A673 (cell line): ENCODE results near the gene SETD9. TPM values are rescaled to one million over a fixed set of nuclear protein-coding genes. Genes with fewer than 3 reads are reported as not detected.
A peak's percentile ranks its signal among the peaks of the same experiment; 100 is the strongest.

Experiments used
- BruUV-seq: library from RNA; stranded (reverse); fragments of 400-500 nt; replicated peaks from 2 replicates; lab custom pipeline; 2021; lab: Mats Ljungman, UMichigan
- CTCF ChIA-PET: fragments of 300-600 bp; sonication (Branson Sonifier 250); formaldehyde crosslinking; loops from one replicate; lab custom pipeline; 2022; ENCODE audit warnings: antibody characterized with exemption; lab: Charles Lee
- POLR2A ChIA-PET: fragments of 300-600 bp; sonication (Branson Sonifier 250); formaldehyde crosslinking; loops from one replicate; lab custom pipeline; 2022; ENCODE audit warnings: antibody characterized with exemption; ENCODE audit not compliant: low non-redundant PET; lab: Charles Lee
- DNase-seq: peaks from one replicate; pipeline ENCODE4 v3.0.0-alpha.2; 2015; ENCODE audit warnings: low spot score
- H3K27ac ChIP-seq: fragments of 200-600 bp; sonication (generic); 2 replicates; pipeline ENCODE4 v1.5.1; 2016; ENCODE audit warnings: mixed run types, low read depth, mild to moderate bottlenecking, mixed read lengths, antibody characterized with exemption, low read length; ENCODE audit not compliant: poor library complexity, severe bottlenecking
- H3K27me3 ChIP-seq: fragments of 200-600 bp; sonication (generic); replicated peaks from 2 replicates; pipeline ENCODE4 v1.6.1; 2017; ENCODE audit warnings: mixed run types, low read depth, mild to moderate bottlenecking, mixed read lengths, antibody characterized with exemption, low read length; ENCODE audit not compliant: insufficient read depth, poor library complexity
- H3K36me3 ChIP-seq: fragments of 200-600 bp; sonication (generic); 2 replicates; pipeline ENCODE4 v1.6.1; 2016; ENCODE audit warnings: mixed run types, mild to moderate bottlenecking, mixed read lengths, antibody characterized with exemption, low read length; ENCODE audit not compliant: insufficient read depth, poor library complexity, severe bottlenecking
- H3K4me1 ChIP-seq: fragments of 200-600 bp; sonication (generic); 2 replicates; pipeline ENCODE4 v1.6.1; 2017; ENCODE audit warnings: mixed run types, mild to moderate bottlenecking, mixed read lengths, antibody characterized with exemption, low read length; ENCODE audit not compliant: insufficient read depth, poor library complexity, severe bottlenecking
- H3K4me3 ChIP-seq: fragments of 200-600 bp; sonication (generic); 2 replicates; pipeline ENCODE4 v1.5.1; 2016; ENCODE audit warnings: low read depth, mixed run types, mild to moderate bottlenecking, mixed read lengths, low read length; ENCODE audit not compliant: poor library complexity, severe bottlenecking
- H3K9me3 ChIP-seq: fragments of 200-600 bp; sonication (generic); 2 replicates; pipeline ENCODE4 v1.6.1; 2016; ENCODE audit warnings: mixed run types, low read depth, mild to moderate bottlenecking, mixed read lengths, antibody characterized with exemption, low read length; ENCODE audit not compliant: poor library complexity, severe bottlenecking
- CTCF ChIP-seq: fragments of 300-800, 200-600 bp; sonication (generic); conservative IDR thresholded peaks from 2 replicates; pipeline ENCODE4 v1.5.1; 2017; ENCODE audit warnings: low read depth, mild to moderate bottlenecking, antibody characterized with exemption, low read length, moderate library complexity, mixed read lengths
- EZH2 ChIP-seq: fragments of 200-600 bp; sonication (generic); IDR thresholded peaks from 2 replicates; pipeline ENCODE4 v1.6.1; 2017; ENCODE audit warnings: borderline replicate concordance, low read depth, mild to moderate bottlenecking, mixed read lengths, antibody characterized with exemption, low read length; ENCODE audit not compliant: poor library complexity, severe bottlenecking
- intact Hi-C: fragments of 100-400 bp; cut with micrococcal nuclease; formaldehyde crosslinking; loops from one replicate; pipeline ENCODE4 v1.10.0; 2022; ENCODE audit not compliant: unreplicated experiment
- total RNA-seq: library from RNA; stranded (reverse); gene quantifications from 2 replicates; pipeline ENCODE4 v1.2.3, GENCODE V29; 2021

The SETD9 gene
- total RNA-seq, 1 experiment from 2014 or later, result 10.0 TPM

- Histone ChIP-seq H3K4me1 (no peaks in the 10 kb centered on the region), H3K9me3 (no peaks in the 10 kb centered on the region), H3K27me3 (no peaks in the 10 kb centered on the region), H3K27ac (no peak overlapping the region), H3K4me3 (no peak overlapping the region), H3K36me3 (peaks cover 83% of the 10 kb centered on the region)
- CTCF ChIA-PET, result no interaction called here
- DNase-seq, result no peak
- POLR2A ChIA-PET, result no interaction called here
- BruUV-seq, result no TSS peak
- TF ChIP-seq EZH2 (no peak), CTCF (no peak)
- intact Hi-C loops, result no loop called here
Measured at GRCh38 chr5:56938858-56939257, 29.5 kb downstream of the SETD9 start.

- ChIA-PET CTCF (no interaction called here), POLR2A (no interaction called here)
- Histone ChIP-seq H3K27me3 (no peaks in the 10 kb centered on the region), H3K36me3 (peaks cover 77% of the 10 kb centered on the region), H3K9me3 (no peaks in the 10 kb centered on the region), H3K4me1 (no peaks in the 10 kb centered on the region), H3K27ac (no peak overlapping the region), H3K4me3 (no peak overlapping the region)
- no peak for TF ChIP-seq CTCF
- no peak for TF ChIP-seq EZH2
- no TSS peak for BruUV-seq
- intact Hi-C loops, result no loop called here
- DNase-seq, result peak; percentile 26
Measured at GRCh38 chr5:56941981-56942380, 32.6 kb downstream of the SETD9 start.

- no TSS peak for BruUV-seq
- H3K4me1 ChIP-seq, result no peaks in the 10 kb centered on the region
- no peak overlapping the region for H3K27ac ChIP-seq
- H3K4me3 ChIP-seq, result no peak overlapping the region
- no peak for DNase-seq
- intact Hi-C loops, result loop anchor here (5.0 kb wide), 1 partner anchor 35 kb away; no protein-coding TSS in a partner anchor
- ChIA-PET CTCF (no interaction called here), POLR2A (no interaction called here)
- no peaks in the 10 kb centered on the region for H3K9me3 ChIP-seq
- no peak for TF ChIP-seq EZH2
- TF ChIP-seq CTCF, result no peak
- H3K36me3 ChIP-seq, result peaks cover 49% of the 10 kb centered on the region
- no peaks in the 10 kb centered on the region for H3K27me3 ChIP-seq
Measured at GRCh38 chr5:56947052-56947451, 37.7 kb downstream of the SETD9 start.
